Ammon's horn (tissue), 1 donor: ENCODE results near the gene CHGA.

ENCODE experiments used
- DNase-seq: peaks from one replicate; pipeline ENCODE4 v3.0.0-alpha.2; 2016; ENCODE audit warnings: low spot score

Gene CHGA

DNA sequence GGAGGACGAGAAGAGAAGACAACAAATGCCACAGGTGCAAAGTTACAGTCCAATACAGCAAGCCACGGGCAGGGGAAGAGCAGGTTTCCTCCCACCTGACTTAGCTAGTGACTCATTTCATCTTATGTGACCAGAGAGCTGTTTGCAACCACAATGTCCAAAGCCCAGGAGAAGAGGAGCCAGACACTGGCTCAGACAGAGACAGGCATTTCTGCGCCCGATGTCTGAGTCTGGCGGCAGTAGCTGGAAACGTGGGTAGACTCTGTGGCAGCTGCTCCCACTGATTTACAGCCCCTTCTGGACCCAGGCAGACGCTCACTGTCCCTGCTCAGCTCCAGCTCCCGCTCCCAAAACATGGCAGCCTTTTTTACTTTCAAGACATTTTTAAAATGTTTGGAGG lies 60.0 kb downstream of the CHGA start:
- no peak for DNase-seq

DNA sequence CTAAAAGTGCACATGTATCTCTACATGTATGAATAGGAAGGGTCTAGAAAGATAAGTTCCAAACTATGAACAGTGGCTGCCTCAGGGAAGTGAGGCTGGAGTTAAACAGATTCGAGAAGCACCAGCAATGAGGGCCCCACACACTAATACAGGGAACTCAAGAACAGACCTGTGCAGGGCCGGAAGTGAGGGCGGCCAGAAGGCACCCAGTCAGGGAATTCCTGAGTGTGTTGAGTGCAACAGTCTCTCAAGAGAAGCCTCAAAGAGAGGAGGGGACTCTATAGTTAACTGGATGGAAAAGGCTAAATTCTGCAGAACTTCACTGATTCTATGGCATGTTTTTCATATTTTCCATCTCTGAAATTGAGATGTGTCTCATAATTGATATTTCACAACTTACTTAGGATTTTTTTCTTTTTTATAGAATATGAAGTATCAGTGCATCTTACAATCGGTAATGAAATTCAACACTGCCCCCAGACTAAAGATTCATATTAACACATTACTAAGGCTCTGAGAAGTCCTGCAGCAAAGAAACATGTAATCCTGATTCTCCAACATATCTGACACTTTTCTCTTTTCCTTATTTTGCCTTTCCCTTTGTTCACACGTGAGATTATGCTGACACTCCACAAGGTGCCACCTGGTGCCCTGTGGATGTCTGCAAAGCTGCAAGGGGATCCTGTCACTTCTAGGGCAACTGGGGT lies 61.3 kb downstream of the CHGA start:
- no peak for DNase-seq
